ENCODE measurements around the gene HAL. TPM values are rescaled to one million over a fixed set of nuclear protein-coding genes. Genes with fewer than 3 reads are reported as not detected.

The HAL gene
- total RNA-seq, 1 experiment from 2014 or later, result 0.27 TPM

DNA sequence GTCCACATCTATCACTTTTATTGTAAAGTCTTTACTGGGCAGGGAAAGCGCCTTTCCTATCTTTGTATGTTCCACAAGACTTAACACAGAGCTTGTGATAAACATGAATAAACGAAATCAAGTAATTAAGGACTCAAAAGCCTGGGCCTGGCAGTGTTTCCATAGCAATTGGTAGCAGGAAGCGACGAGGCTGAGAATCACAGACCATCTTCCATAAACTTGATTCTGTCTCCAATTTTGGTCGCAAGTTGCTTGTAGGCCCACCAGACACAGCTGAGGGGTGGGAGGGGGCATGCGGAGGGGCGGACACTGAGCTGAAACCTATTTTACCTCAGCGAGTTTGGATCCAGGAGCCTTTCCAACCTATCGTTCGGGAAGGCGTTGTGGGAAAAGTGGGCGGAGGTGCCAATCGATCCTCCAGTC is 54.0 kb downstream of the HAL start:
- no peak for DNase-seq (ENCODE audit: low spot score)

DNA sequence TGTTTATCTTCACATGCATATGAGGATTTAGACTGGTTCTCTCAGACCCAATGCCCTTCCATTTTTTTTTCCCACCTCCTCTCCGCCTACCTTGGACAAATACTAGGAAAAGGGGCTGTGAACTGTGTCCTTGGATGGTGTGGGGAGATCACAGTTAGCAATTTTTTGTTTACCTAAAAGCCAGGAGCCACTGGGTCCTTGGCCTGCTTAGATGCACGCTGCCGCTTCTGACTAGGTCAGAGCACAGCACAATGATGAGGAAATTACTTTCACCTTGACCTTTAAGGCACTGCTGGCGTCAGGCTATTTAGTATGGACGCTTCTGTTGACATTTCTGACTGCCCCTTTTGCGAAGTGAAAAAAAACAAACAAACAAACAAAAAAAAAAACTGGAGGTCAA is 55.6 kb downstream of the HAL start:
- DNase-seq (ENCODE audit: low spot score), result no peak

Other genes with a start within 250 kb of the HAL start
- gene NTN4, start 205.6 kb downstream of the HAL start, total RNA-seq (2014; rRNA removed; shearing (Covaris generic)), result 16.3 and 19.4 TPM in 2 replicates
- gene SNRPF, start 137.4 kb downstream of the HAL start, total RNA-seq (2014; rRNA removed; shearing (Covaris generic)), result 24.8 and 32.6 TPM in 2 replicates
- 0.17 TPM in 1 of 2 replicates, not detected in the other for gene CCDC38, start 53.7 kb downstream of the HAL start, total RNA-seq (2014; rRNA removed; shearing (Covaris generic))
- 0.43 and 1.6 TPM in 2 replicates for gene AMDHD1, start 53.0 kb downstream of the HAL start, total RNA-seq (2014; rRNA removed; shearing (Covaris generic))
- 67.7 and 85.7 TPM in 2 replicates for gene LTA4H, start 39.2 kb upstream of the HAL start, total RNA-seq (2014; rRNA removed; shearing (Covaris generic))
- 15.1 and 17.8 TPM in 2 replicates for gene ELK3, start 198.0 kb upstream of the HAL start, total RNA-seq (2014; rRNA removed; shearing (Covaris generic))